Measurements from ENCODE around the gene FCGR3B.
"Not testable (repeated sequence)": the region's sequence is repeated elsewhere in the genome, so short reads cannot be mapped to it uniquely, and the experiment has no call there.

Gene FCGR3B

DNA sequence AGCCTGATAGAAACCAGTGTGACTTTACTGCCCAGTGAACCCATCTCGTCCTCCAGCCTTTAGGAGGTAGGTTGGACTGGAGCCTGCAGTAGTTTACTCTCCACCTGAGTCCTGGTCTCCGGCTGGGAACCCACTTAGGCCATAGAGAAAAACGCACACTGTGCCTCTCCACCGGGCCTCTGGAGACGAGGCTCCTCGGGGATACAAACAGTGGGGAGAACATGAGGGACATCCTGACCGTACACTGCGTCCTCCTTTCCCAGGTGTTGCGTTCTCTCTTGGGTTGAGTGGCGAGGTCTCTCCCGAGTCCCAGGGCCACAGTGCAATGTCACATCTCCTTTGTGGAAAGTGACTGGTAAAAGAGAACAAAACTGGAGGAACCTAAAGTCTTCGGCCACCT, 26.0 kb downstream of the FCGR3B start:
- DNase-seq, result not testable (repeated sequence)

DNA sequence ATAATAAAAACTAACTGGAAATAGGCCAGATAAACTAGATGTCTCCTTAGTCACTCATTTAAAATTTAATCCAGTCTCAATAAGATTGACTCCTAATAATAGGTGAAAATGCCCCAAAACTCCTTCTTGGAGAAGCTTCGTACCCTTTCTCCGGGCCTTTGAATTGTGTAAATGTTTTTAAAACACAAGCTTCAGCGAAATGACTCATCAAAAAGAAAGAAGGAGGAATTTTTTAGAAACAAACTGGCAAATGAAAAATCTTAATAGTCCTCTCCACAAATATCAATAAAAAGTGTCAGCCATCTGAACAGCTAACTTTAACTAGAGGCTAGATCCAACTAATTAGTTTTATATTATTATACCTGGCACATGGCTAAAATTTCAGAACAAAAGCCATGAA, 33.9 kb downstream of the FCGR3B start:
- not testable (repeated sequence) for DNase-seq

DNA sequence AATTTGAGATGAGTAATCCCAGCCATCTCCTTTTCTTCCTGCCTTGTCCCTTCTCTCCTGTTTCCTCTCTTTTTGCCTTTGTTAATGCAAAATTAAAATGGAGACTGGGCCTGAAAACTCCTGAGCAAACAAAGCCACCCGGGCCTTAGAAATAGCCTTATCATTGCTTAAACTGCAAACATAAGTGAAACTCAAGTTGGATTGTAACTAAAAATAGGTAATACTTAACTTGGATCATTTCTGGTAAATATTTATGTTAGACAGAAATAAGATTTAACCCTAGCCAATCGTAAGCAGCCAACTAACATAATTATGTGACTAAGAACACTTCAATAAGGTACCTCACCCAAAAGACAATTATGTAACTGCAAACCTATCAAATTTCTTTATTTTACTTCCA, 35.4 kb downstream of the FCGR3B start:
- DNase-seq, result not testable (repeated sequence)

DNA sequence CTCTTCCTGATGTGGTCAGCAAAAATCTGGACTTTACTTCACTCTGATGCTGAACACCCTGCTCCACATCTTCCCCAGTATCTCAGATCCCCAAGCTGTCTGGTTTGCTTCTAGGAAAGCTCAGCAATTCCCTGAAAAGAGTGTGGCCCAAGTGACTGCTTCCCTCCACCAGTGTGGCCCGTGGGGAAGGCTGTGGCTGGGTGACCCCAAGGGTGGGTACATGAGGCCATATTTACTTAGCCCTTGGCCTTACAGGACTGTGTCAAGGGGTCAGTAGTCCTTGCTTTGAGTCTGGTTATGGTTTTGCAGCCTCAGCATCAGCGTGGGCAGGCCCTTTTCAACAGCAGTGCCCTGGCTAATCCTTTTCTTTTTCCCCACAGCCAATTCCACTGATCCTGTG, 35.8 kb downstream of the FCGR3B start:
- DNase-seq, result not testable (repeated sequence)

DNA sequence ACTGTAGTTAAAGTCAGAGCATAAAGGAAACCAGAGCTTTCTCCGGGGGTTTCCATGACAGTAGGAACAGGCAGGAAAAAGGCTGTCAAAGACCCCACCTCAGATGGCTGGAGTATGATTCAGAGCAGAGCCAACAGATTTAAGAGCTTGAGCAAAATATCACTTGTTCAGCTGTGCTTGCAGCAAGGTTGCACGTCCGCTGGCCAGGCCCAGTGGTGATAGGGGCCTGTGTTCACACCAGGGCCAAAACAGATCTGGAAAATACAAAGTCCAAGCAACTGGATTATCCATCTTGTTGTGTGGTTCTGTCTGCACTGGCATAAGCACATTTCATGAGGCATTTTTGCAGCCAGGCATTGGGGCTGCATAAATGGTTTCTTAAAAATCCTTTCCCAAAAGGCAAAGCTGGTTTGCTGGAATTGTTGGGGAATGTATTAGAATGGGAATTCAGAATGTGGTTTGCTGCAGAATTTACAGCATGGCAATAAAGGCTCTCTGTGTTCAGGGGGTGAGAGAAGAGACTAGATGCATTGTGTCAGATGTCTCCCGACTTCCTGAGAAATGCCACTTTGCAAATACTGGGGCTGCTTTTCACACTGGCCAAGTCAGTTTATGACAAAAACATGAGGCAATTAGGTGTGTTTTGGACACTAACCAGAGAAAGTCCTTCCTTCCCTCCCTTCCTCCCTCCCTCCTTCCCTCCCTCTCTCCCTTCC, 36.5 kb downstream of the FCGR3B start:
- not testable (repeated sequence) for DNase-seq

DNA sequence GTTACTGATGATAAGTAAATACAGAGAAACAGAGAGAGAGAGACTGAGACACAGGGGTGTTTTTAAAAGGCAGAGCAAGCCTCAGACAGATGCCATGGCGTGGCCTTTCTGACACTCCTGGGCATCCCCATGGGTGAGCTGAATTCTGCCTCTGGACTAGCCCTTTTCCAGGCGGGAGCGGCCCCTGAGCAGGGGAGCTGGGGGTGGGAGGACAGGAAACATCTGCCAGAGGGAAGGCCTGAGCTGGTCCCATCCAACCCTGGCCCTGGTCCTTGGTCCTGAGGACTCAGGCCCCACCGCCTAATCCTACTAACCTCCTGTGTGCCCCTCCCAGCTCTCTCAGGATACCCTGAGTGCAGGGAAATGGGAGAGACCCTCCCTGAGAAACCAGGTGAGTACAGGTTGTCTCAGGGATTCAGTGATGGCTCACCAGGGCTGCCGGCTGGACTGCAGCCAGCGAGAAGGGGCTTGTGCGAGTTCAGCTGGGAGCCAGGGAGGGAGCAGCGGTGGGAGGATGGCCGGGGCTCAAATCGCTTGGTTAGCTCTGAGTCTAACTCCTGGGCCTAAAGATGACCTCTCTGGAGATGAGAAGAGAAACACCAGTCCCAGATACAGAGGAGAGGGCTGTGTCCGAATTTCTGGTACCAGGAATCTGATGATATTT, 37.8 kb downstream of the FCGR3B start:
- not testable (repeated sequence) for DNase-seq

DNA sequence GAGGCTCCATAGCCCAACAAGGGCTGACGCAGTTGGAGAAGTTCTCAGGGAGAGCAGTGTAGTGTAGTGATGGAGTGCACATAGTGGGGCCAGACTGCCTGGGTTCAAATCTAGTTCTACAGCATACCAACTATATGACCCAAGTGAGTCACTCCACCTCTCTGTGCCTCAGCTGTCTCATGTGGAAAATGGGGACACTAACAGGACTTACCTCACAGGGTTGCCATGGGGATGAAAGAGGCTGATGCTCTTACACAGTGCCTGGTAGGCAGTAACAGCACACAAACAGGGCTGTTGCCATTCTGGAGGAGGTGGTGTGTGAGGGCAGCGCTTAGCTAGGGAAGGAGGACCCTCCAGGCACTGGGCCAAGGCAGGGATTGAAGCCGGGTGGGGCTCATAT, 38.4 kb downstream of the FCGR3B start:
- DNase-seq, result not testable (repeated sequence)

DNA sequence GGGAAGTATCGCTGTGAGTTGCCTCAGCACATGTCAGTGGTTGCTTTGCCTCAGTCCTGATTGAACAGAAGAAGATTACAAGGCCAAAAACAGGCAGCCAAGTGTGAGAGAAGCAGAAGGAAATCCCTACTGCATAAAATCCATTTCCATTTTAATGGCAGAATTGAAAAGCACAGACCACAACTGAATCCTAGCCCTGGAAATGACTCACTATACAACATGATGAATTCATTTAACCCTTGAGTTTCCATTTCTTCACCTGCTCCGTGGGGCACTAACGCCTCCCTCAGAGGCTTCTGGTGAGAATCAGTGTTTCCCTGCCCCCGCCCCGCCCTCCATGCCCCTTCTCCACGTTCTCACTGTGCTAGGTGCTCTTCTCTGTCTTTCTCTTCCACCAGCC, 41.1 kb downstream of the FCGR3B start:
- not testable (repeated sequence) for DNase-seq

DNA sequence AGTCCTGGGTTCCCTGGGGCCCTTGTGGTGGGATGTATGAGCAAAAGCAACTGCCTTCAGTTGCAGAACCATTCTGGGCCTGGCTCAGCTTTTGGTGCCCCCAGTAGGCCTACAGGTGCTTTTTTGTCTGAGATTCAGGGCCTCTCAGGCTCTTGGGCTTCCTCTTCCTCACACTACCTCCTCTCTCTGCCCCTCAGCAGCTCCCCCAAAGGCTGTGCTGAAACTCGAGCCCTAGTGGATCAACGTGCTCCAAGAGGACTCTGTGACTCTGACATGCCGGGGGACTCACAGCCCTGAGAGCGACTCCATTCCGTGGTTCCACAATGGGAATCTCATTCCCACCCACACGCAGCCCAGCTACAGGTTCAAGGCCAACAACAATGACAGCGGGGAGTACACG, 41.6 kb downstream of the FCGR3B start:
- not testable (repeated sequence) for DNase-seq

DNA sequence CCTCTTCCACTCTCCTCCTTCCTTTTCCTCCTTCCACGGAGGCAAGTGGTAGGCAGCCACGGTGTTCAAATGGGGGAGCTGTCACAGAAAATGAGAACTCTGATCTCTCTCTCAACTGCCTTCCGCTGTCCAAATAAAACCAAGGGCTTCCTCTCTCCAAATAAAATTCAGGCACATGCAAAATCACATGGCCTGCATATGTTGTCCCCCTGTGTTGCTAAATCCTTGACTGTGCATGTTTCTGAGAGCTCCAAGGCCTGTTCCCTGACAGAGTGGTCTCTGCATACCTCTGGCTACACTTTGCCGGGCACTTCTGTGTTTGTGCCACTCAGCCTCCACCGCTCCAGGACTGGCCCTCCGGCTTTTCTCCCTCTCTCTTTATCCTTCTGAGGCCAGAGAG, 42.4 kb downstream of the FCGR3B start:
- DNase-seq, result not testable (repeated sequence)

DNA sequence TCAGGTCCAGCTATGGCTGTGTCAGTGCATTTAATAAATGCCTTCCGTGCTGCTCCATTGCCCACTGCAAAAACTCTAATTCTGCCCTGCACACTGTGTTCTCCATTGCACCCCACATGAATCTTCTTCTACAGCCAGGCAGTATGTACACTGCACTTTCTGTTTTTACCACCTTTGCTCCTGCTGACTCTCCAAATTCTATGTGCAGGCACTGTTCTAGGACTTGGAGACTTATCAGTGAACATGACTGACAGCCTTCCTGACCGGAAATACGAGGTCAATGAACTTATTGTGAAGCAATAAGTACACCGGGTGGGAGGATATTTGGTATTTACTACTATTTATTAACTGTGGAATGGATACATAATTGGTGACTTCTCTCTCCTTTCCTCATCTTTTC, 48.1 kb downstream of the FCGR3B start:
- DNase-seq, result not testable (repeated sequence)

DNA sequence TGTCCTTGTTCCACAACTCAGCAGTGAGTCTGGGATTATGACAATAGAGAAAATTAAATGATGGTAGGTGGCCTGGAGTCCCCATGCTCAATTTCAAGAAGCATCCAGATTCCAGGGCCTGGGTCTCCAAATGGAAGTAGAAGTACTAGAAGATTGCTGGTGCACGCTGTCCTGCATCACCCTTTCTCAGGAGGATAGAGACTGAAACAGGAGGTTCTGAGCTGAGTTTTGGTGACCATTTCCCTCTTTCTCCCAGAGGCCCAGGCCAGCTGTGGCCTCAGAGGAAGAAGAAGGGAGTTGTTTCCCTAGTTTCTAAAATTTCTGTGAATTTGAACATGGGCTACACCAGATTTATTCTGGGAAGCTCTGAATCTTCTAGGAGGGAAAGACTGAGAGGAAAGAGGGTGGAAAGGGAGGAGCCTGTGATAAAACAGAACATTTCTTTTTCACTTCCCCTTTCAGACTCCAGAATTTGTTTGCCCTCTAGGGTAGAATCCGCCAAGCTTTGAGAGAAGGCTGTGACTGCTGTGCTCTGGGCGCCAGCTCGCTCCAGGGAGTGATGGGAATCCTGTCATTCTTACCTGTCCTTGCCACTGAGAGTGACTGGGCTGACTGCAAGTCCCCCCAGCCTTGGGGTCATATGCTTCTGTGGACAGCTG, 50.0 kb downstream of the FCGR3B start:
- DNase-seq, result not testable (repeated sequence)

DNA sequence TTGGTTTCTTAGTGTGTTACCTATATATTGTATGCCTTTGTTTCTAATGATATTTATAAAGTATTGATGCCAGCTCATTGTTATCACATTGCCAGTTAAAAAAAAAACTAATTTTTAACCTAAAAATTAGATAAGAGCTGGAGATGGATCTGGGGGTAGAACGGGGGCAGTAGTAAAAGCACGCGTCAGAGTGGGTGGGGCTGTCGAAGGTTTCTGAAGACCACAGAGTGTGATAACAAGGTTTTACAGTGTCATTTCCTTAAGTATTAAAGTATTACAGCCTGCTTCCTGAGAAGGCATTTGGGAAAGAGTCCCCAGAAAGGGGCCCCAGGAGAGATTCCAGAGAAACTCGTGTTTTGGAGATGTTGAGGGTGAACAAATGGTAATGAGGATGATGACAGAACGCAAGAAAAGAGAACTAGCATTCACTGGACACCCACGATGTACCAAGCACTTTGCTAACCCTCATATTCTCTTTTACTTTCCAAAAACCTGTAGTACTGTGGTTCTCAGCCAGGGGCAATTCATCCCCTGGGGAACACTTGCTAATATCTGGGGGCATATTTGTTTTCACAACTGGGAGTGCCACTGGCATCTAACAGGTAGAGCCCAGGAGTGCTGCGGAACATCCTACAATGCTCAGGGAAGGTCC, 51.0 kb downstream of the FCGR3B start:
- DNase-seq, result not testable (repeated sequence)

DNA sequence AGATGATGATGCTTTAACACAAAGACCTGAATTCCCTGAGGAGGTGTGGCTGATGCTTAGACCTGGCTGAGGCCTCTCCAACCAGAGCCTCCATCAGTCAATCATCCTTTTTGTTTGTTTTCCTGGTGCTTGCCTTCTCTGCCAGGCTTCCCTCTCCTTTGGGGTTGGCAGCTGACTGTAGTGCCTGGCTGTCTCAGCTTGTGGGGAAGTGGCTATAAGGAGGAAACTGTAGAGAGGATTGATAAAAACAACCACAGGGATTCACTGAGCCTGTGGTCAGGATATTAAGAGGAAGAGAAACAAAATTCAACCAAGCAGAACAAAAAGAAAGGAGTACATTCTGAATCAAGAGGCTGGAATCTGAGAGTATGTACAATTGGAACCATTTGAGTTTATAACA, 54.3 kb downstream of the FCGR3B start:
- not testable (repeated sequence) for DNase-seq
